ENCODE results near the gene KCNG2. TPM values are rescaled to one million over a fixed set of nuclear protein-coding genes. Genes with fewer than 3 reads are reported as not detected.

The KCNG2 gene
- total and polyA plus RNA-seq, 9 of the 15 experiments (the other 6 are each of a cell fraction or from before 2014, with no cell fraction given), result not detected

DNA sequence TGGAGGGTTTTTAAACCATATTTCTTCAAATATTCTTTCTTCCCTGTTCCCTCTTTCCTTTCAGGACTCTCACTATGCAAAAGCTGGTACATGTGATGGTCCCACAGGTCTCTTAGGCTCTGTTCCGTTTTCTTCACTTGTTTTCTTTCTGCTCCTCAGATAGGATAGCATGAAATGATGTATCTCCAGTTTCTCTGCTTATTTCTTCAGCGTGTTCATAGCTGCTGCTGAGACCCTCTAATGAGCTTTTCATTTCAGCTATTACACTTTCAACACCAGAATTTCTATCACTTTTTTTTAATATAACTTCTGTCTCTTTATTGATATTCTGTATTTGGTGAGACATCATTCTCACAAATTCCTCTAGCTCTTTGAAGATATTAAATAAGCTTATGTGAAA is 63.9 kb downstream of the KCNG2 start (continued):
- TF ChIP-seq, protein P1, sequence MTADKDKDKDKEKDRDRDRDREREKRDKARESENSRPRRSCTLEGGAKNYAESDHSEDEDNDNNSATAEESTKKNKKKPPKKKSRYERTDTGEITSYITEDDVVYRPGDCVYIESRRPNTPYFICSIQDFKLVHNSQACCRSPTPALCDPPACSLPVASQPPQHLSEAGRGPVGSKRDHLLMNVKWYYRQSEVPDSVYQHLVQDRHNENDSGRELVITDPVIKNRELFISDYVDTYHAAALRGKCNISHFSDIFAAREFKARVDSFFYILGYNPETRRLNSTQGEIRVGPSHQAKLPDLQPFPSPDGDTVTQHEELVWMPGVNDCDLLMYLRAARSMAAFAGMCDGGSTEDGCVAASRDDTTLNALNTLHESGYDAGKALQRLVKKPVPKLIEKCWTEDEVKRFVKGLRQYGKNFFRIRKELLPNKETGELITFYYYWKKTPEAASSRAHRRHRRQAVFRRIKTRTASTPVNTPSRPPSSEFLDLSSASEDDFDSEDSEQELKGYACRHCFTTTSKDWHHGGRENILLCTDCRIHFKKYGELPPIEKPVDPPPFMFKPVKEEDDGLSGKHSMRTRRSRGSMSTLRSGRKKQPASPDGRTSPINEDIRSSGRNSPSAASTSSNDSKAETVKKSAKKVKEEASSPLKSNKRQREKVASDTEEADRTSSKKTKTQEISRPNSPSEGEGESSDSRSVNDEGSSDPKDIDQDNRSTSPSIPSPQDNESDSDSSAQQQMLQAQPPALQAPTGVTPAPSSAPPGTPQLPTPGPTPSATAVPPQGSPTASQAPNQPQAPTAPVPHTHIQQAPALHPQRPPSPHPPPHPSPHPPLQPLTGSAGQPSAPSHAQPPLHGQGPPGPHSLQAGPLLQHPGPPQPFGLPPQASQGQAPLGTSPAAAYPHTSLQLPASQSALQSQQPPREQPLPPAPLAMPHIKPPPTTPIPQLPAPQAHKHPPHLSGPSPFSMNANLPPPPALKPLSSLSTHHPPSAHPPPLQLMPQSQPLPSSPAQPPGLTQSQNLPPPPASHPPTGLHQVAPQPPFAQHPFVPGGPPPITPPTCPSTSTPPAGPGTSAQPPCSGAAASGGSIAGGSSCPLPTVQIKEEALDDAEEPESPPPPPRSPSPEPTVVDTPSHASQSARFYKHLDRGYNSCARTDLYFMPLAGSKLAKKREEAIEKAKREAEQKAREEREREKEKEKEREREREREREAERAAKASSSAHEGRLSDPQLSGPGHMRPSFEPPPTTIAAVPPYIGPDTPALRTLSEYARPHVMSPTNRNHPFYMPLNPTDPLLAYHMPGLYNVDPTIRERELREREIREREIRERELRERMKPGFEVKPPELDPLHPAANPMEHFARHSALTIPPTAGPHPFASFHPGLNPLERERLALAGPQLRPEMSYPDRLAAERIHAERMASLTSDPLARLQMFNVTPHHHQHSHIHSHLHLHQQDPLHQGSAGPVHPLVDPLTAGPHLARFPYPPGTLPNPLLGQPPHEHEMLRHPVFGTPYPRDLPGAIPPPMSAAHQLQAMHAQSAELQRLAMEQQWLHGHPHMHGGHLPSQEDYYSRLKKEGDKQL (CRISPR knock-in tag; IDR thresholded peaks at IDR 0.05; ENCODE audit: borderline replicate concordance), result no peak
- TF ChIP-seq HES1 (IDR thresholded peaks at IDR 0.05; ENCODE audit: low read depth) (no peak), ZC3H11A (IDR thresholded peaks at IDR 0.05; ENCODE audit: low read depth, low read length) (no peak), PTBP1 (IDR thresholded peaks at IDR 0.05; ENCODE audit: low read depth, low read length) (no peak)

- H3K4me3 ChIP-seq, result no peak overlapping the region
- DNase-seq (ENCODE audit: extremely low read depth in 1 of 4, low spot score in 3 of 4) (no peak), ATAC-seq (no peak), FAIRE-seq (no peak)
- peaks cover 0 to 16% of the 10 kb centered on the region in 2 experiments; a peak in 2 of 5 replicates for H3K27me3 ChIP-seq (ENCODE audit: control insufficient read depth in 2 of 2, insufficient read depth in 2 of 2, low read length in 2 of 2)
- CTCF ChIA-PET (ENCODE audit: low intra/inter-chr PET ratio), result no interaction called here
- BruUV-seq (replicated peaks), result no TSS peak
- H2AFZ ChIP-seq (ENCODE audit: low read depth, low read length), result no peak overlapping the region
- no peaks in the 10 kb centered on the region for H3K79me2 ChIP-seq (ENCODE audit: control insufficient read depth, insufficient read depth, low read length)
- in situ Hi-C loops (cut with MboI) (no loop called here), intact Hi-C loops (cut with micrococcal nuclease) (no loop called here)
- POLR2A ChIA-PET, result no interaction called here
- no peaks in the 10 kb centered on the region for H3K36me3 ChIP-seq (ENCODE audit: control insufficient read depth, insufficient read depth, low read length)
- no peak overlapping the region for H3K4me2 ChIP-seq (ENCODE audit: insufficient read depth, low read length)
- no peaks in the 10 kb centered on the region for H4K20me1 ChIP-seq (replicated peaks; ENCODE audit: control insufficient read depth, insufficient read depth, low read length)
- H3K9me3 ChIP-seq (replicated peaks; ENCODE audit: control insufficient read depth, insufficient read depth, low read depth, low read length), result peaks cover 4% of the 10 kb centered on the region; the same call in 1 of the 2 replicates
- H3K9me1 ChIP-seq (ENCODE audit: control insufficient read depth, insufficient read depth, low read length), result no peaks in the 10 kb centered on the region
- TF ChIP-seq, protein P2, sequence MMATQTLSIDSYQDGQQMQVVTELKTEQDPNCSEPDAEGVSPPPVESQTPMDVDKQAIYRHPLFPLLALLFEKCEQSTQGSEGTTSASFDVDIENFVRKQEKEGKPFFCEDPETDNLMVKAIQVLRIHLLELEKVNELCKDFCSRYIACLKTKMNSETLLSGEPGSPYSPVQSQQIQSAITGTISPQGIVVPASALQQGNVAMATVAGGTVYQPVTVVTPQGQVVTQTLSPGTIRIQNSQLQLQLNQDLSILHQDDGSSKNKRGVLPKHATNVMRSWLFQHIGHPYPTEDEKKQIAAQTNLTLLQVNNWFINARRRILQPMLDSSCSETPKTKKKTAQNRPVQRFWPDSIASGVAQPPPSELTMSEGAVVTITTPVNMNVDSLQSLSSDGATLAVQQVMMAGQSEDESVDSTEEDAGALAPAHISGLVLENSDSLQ (IDR thresholded peaks at IDR 0.05), result no peak
- TF ChIP-seq, protein P3, sequence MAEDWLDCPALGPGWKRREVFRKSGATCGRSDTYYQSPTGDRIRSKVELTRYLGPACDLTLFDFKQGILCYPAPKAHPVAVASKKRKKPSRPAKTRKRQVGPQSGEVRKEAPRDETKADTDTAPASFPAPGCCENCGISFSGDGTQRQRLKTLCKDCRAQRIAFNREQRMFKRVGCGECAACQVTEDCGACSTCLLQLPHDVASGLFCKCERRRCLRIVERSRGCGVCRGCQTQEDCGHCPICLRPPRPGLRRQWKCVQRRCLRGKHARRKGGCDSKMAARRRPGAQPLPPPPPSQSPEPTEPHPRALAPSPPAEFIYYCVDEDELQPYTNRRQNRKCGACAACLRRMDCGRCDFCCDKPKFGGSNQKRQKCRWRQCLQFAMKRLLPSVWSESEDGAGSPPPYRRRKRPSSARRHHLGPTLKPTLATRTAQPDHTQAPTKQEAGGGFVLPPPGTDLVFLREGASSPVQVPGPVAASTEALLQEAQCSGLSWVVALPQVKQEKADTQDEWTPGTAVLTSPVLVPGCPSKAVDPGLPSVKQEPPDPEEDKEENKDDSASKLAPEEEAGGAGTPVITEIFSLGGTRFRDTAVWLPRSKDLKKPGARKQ (CRISPR knock-in tag; IDR thresholded peaks at IDR 0.05), result no peak
- no peak overlapping the region for H3K9ac ChIP-seq (ENCODE audit: insufficient read depth in 1 of 2, low read depth in 2 of 2, low read length in 2 of 2)
- WGBS (ENCODE audit: insufficient coverage, low coverage, missing lambda C conversion rate), result 0% methylated on average over 13 of the region's 15 CpGs
- H3K4me1 ChIP-seq (replicated peaks in 1 of 2; ENCODE audit: control insufficient read depth in 2 of 2, insufficient read depth in 2 of 2, low read length in 2 of 2), result peaks cover 0 to 3% of the 10 kb centered on the region in 2 experiments; a peak in 1 of 5 replicates
- H3K27ac ChIP-seq (ENCODE audit: extremely low read depth, low read depth, low read length), result no peak overlapping the region
Observed at GRCh38 chr18:79862562-79862961, 64.8 kb downstream of the KCNG2 start.

Measured in K562 (cell line).